Osteocyte (in vitro differentiated cells): Measurements from ENCODE around the gene EXOC4. TPM values are rescaled to one million over a fixed set of nuclear protein-coding genes. Genes with fewer than 3 reads are reported as not detected.

Source experiments
- DNase-seq: peaks from one replicate; pipeline ENCODE4 v3.0.0; 2021; ENCODE audit warnings: mixed read lengths; ENCODE audit not compliant: unreplicated experiment; ENCODE audit errors: extremely low spot score
- H3K27ac Mint-ChIP-seq: one replicate; pipeline ENCODE4 v1.8.0; 2021; ENCODE audit warnings: mild to moderate bottlenecking, mixed read lengths; ENCODE audit not compliant: unreplicated experiment
- H3K27me3 Mint-ChIP-seq: one replicate; pipeline ENCODE4 v1.8.0; 2021; ENCODE audit warnings: mixed read lengths; ENCODE audit not compliant: unreplicated experiment
- H3K36me3 Mint-ChIP-seq: one replicate; pipeline ENCODE4 v1.8.0; 2021; ENCODE audit warnings: mixed read lengths; ENCODE audit not compliant: unreplicated experiment
- H3K4me1 Mint-ChIP-seq: one replicate; pipeline ENCODE4 v1.8.0; 2021; ENCODE audit warnings: mixed read lengths; ENCODE audit not compliant: unreplicated experiment
- H3K4me3 Mint-ChIP-seq: one replicate; pipeline ENCODE4 v1.8.0; 2021; ENCODE audit warnings: mild to moderate bottlenecking, moderate library complexity, mixed read lengths; ENCODE audit not compliant: unreplicated experiment
- H3K9me3 Mint-ChIP-seq: one replicate; pipeline ENCODE4 v1.8.0; 2021; ENCODE audit warnings: mixed read lengths; ENCODE audit not compliant: unreplicated experiment
- CTCF ChIP-seq: fragments of 200-600 bp; sonication (generic); IDR thresholded peaks from 2 replicates; pipeline ENCODE4 v1.5.0; 2021; ENCODE audit warnings: antibody characterized with exemption, mild to moderate bottlenecking, moderate library complexity
- total RNA-seq: library from RNA; stranded (reverse); gene quantifications from 2 replicates; pipeline ENCODE4 v1.2.1, GENCODE V29; 2021

EXOC4 gene
- total RNA-seq, 1 donor from 2014 or later: 99.9 TPM

DNA sequence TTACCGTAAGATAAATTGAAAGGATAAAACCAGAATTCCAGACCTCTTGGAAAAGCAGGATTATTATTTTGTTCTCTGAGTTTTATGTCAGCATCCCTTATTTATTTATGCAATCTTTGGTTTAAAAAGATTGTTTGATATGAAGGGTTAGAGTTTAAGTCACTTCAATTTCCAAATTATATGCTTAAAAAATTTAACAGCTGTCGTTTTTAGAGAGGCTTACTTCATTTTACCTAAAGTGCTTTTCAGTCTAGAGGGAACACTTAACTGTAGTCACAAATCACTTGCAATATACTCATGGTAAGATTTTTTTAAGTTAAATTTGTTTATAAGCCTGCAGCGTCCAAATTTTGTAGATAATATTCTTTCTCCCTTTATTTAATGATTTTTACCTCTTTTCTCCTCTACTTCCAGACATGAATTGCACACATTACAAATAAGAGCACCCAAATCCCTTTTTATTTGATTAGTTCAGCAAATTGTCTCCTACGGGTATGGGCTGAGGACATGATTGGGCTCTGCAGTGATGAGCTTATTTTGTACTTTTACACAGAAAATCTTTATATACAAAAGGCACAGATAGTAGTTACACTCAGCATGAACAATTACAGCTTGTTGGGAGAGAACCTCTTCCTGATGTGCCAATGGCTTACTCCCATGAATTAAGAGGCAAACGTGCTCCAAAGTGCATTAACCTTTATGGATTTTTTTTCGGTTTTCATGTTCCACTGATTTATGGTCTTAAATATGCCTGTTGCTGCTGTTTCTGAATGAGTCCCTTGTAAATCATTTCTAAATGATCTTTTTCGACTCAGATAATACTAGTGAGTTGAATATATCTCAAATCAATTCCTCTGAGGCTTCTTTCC, 555.0 kb downstream of the EXOC4 start:
- H3K4me1 Mint-ChIP-seq: peaks cover 2% of the 10 kb centered on the region

GRCh38 chr7:133808493-133808866, 555.6 kb downstream of the EXOC4 start:
- Mint-ChIP-seq H3K4me1 (no peaks in the 10 kb centered on the region), H3K9me3 (no peaks in the 10 kb centered on the region), H3K27me3 (no peaks in the 10 kb centered on the region), H3K27ac (no peak overlapping the region), H3K4me3 (no peak overlapping the region), H3K36me3 (no peaks in the 10 kb centered on the region)
- TF ChIP-seq CTCF: no peak
- DNase-seq: no peak

More for the DNA sequence above, 555.0 kb downstream of the EXOC4 start:
- Mint-ChIP-seq H3K36me3 (no peaks in the 10 kb centered on the region), H3K27me3 (no peaks in the 10 kb centered on the region), H3K9me3 (no peaks in the 10 kb centered on the region), H3K4me3 (no peak overlapping the region), H3K27ac (no peak overlapping the region)
- no peak for TF ChIP-seq CTCF
- no peak for DNase-seq

DNA sequence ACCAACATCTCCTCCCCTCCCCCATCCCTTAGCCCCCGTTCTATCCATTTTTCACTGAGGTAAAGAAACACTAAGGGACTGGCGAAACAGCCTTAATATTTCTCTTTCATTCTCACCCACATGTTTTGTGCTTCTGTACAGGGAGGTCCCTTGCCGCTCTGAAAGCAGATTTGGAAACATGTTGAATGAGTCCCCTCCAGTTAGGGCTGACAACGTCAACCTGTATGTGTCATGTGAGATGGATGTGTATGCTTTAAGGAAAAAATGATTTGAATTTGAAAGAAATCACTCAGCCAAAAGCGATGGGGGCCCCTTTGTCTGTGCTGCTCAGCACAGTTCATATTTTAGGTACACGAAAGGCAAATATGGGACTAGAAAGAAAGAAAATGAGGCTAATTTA, 560.0 kb downstream of the EXOC4 start:
- no peak for TF ChIP-seq CTCF
- peaks cover 8% of the 10 kb centered on the region for H3K36me3 Mint-ChIP-seq
- H3K27ac Mint-ChIP-seq: no peak overlapping the region
- no peak for DNase-seq
- peaks cover 5% of the 10 kb centered on the region for H3K9me3 Mint-ChIP-seq
- H3K4me3 Mint-ChIP-seq: no peak overlapping the region
- H3K27me3 Mint-ChIP-seq: no peaks in the 10 kb centered on the region
- H3K4me1 Mint-ChIP-seq: peaks cover 5% of the 10 kb centered on the region

DNA sequence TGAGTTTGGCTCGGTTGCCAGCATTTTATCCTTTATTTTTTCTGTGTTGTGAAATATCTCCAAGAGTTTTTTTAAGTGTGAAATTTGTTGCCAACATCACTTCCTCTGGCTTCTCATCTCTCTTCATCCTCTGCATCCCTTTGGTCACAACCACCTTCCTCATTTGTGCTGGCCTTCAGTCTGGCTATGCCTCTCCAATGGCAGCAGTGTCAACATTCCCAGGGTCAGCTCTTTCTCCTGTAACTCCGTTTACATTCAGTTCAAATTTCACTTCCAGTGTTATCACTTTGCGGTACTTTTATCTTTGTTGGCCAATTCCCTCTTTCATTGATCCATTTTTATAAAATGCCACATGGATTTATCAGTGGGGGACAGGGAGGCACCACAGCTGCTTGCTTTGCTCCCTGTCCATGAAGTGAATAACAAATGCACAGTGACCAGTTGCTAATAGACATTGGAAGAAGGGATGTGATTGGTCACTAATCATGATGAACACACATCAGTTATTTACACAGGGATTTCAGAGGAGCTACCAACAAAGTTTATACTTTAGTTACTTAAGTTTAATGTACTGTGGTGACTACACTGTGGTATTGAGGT, 562.8 kb downstream of the EXOC4 start:
- H3K4me3 Mint-ChIP-seq: no peak overlapping the region
- H3K4me1 Mint-ChIP-seq: peaks cover 9% of the 10 kb centered on the region
- peaks cover 5% of the 10 kb centered on the region for H3K9me3 Mint-ChIP-seq
- DNase-seq: no peak
- H3K27ac Mint-ChIP-seq: no peak overlapping the region
- H3K27me3 Mint-ChIP-seq: no peaks in the 10 kb centered on the region
- peaks cover 19% of the 10 kb centered on the region for H3K36me3 Mint-ChIP-seq
- TF ChIP-seq CTCF: no peak

- H3K27ac Mint-ChIP-seq: no peak overlapping the region
- DNase-seq: no peak
Observed at GRCh38 chr7:133819695-133820094, 566.8 kb downstream of the EXOC4 start.

More at GRCh38 chr7:133819695-133820094, 566.8 kb downstream of the EXOC4 start:
- H3K9me3 Mint-ChIP-seq: peaks cover 5% of the 10 kb centered on the region
- H3K36me3 Mint-ChIP-seq: peaks cover 19% of the 10 kb centered on the region
- peaks cover 9% of the 10 kb centered on the region for H3K4me1 Mint-ChIP-seq
- TF ChIP-seq CTCF: no peak
- H3K27me3 Mint-ChIP-seq: no peaks in the 10 kb centered on the region
- H3K4me3 Mint-ChIP-seq: no peak overlapping the region
